ENCODE measurements around the gene TRAPPC3L. TPM values are rescaled to one million over a fixed set of nuclear protein-coding genes. Genes with fewer than 3 reads are reported as not detected.
A peak's percentile ranks its signal among the peaks of the same experiment; 100 is the strongest.

Gene TRAPPC3L
- total RNA-seq, 1 donor from 2014 or later, result not detected

DNA sequence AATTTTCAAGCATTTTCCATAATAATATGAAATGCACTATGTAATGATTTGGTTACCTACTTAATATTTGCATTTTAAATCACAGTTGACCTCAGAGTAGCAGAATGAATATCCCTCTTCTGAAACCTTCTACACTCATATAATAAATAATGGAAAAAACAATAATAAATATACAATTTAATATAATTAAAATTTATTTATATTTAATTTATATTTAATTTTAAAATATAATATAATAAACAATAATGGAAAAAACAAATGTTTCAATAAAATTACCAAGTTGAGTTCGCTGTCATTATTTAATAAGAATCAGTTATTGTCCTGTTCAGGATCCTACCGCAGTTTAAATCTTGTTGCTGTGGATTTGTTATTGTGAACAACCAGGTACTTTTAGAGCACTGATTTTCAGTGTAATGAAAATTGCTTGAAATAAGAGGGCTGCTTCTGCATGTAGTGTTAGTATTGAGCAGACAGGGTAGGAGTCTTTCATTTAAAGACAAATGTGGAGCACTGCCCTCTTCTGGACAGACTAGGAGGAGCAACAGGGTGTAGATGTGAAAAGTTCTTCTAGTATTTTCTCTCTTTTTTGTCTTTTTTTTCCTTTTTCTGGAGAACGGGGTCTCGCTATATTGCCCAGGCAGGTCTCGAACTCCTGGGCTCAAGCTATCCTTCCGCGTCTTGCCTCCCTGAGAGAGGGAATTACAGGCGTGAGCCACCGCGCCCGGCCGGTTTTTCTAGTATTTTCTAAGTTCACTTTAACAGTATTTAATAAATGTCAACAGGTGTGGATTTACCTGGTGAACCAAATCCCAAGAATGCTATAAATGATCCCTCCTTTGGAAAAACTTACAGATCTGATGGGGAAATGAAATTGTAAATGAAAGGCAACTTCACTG lies 13.6 kb downstream of the TRAPPC3L start:
- DNase-seq (ENCODE audit: low read depth), result no peak
- TF ChIP-seq, protein P1, sequence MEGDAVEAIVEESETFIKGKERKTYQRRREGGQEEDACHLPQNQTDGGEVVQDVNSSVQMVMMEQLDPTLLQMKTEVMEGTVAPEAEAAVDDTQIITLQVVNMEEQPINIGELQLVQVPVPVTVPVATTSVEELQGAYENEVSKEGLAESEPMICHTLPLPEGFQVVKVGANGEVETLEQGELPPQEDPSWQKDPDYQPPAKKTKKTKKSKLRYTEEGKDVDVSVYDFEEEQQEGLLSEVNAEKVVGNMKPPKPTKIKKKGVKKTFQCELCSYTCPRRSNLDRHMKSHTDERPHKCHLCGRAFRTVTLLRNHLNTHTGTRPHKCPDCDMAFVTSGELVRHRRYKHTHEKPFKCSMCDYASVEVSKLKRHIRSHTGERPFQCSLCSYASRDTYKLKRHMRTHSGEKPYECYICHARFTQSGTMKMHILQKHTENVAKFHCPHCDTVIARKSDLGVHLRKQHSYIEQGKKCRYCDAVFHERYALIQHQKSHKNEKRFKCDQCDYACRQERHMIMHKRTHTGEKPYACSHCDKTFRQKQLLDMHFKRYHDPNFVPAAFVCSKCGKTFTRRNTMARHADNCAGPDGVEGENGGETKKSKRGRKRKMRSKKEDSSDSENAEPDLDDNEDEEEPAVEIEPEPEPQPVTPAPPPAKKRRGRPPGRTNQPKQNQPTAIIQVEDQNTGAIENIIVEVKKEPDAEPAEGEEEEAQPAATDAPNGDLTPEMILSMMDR (conservative IDR thresholded peaks at IDR 0.05; ENCODE audit: low read depth, low read length), result peak; percentile 79
- no peak overlapping the region for H3K4me3 ChIP-seq (ENCODE audit: low read depth, low read length)

DNA sequence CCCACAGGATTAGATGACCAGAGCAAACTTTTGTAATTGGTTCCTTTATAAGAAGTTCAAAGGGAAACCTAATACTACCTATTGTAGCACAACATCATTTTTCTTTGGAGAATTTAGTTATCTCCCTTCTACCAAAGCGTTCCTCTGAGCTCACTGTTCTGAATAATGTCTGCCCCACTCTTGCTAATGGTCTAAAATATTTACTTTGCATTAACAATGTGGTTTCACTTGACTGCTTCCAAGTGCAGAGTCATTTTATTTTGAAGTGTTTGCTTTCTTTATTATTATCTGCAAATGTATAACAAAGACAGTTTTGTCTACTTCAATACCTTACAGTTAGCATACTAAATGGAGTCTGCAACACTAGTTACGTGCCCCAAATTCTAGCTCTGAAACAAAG lies 15.0 kb downstream of the TRAPPC3L start:
- no peak overlapping the region for H3K4me3 ChIP-seq (ENCODE audit: low read depth, low read length)
- TF ChIP-seq, protein P1 (conservative IDR thresholded peaks at IDR 0.05; ENCODE audit: low read depth, low read length), result no peak
- no peak for DNase-seq (ENCODE audit: low read depth)

- TF ChIP-seq, protein P1 (conservative IDR thresholded peaks at IDR 0.05; ENCODE audit: low read depth, low read length), result no peak
- no peak overlapping the region for H3K4me3 ChIP-seq (ENCODE audit: low read depth, low read length)
- DNase-seq (ENCODE audit: low read depth), result no peak
These were observed 15.8 kb downstream of the TRAPPC3L start for GRCh38 chr6:116529466-116530290.

- TF ChIP-seq, protein P1 (conservative IDR thresholded peaks at IDR 0.05; ENCODE audit: low read depth, low read length), result no peak
- no peak overlapping the region for H3K4me3 ChIP-seq (ENCODE audit: low read depth, low read length)
- DNase-seq (ENCODE audit: low read depth), result no peak
These were observed 16.7 kb downstream of the TRAPPC3L start for GRCh38 chr6:116528780-116529179.

DNA sequence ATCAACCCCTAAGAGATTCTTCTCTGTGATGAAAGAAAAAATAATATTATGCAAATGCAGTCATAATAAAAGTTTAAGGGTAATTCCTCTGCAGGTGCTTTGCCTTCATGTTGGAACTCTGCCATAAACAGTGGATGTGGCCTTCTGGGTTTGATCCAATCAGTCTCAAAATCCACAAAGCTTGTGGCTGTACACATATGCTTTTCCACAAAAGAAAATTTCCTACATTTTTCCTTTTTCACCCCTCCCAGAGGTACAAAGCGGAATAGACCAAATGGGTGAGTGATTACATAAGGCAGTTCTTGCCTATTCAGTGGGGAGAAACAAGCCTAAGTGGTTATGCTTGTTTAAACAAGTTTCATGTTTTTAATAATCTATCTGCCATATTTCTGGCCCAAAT lies 17.4 kb downstream of the TRAPPC3L start:
- TF ChIP-seq, protein P1 (conservative IDR thresholded peaks at IDR 0.05; ENCODE audit: low read depth, low read length), result no peak
- DNase-seq (ENCODE audit: low read depth), result no peak
- no peak overlapping the region for H3K4me3 ChIP-seq (ENCODE audit: low read depth, low read length)

DNA sequence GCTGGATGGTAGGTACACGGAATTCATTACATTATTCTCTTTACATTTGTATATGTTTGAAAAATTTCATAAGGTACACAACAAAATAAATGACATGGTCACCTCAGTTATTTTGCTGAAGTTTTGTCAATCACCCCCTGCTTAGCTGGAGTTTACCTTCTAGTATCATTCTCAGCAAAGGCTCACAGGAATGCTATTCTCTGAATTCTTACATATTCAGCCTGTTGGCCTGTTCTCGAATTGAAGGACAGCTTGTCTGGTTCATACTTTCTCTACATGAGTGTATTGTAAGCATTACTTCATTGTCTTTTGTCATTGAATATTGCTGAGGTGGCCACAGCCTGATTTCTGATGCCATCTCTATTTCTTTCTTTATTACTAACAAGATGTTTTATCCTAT lies 21.2 kb downstream of the TRAPPC3L start:
- no peak for DNase-seq (ENCODE audit: low read depth)
- H3K4me3 ChIP-seq (ENCODE audit: low read depth, low read length), result no peak overlapping the region
- TF ChIP-seq, protein P1 (conservative IDR thresholded peaks at IDR 0.05; ENCODE audit: low read depth, low read length), result no peak
